Hepatocyte (in vitro differentiated cells): ENCODE measurements around the gene DOK1. TPM values are rescaled to one million over a fixed set of nuclear protein-coding genes. Genes with fewer than 3 reads are reported as not detected.
A peak's percentile ranks its signal among the peaks of the same experiment; 100 is the strongest.

Experiments used
- DNase-seq: peaks from one replicate; pipeline ENCODE4 v3.0.0-alpha.2; 2016; ENCODE audit warnings: low spot score
- H2AFZ ChIP-seq: fragments of 200-600 bp; sonication (generic); 2 replicates; pipeline ENCODE4 v1.6.0; 2016; ENCODE audit warnings: antibody characterized with exemption, mild to moderate bottlenecking
- H3K27ac ChIP-seq: fragments of 200-600 bp; sonication (generic); 2 replicates; pipeline ENCODE4 v1.5.1; 2016; ENCODE audit warnings: mild to moderate bottlenecking
- H3K27me3 ChIP-seq: fragments of 200-600 bp; sonication (generic); 2 replicates; pipeline ENCODE4 v1.6.1; 2016
- H3K36me3 ChIP-seq: fragments of 200-600 bp; sonication (generic); replicated peaks from 2 replicates; pipeline ENCODE4 v1.5.1; 2016; ENCODE audit warnings: low read depth; ENCODE audit not compliant: insufficient read depth
- H3K4me1 ChIP-seq: fragments of 200-600 bp; sonication (generic); 2 replicates; pipeline ENCODE4 v1.5.1; 2016; ENCODE audit warnings: mild to moderate bottlenecking, moderate library complexity; ENCODE audit not compliant: insufficient read depth
- H3K4me2 ChIP-seq: fragments of 200-600 bp; sonication (generic); 2 replicates; pipeline ENCODE4 v1.6.0; 2016
- H3K4me3 ChIP-seq: fragments of 200-600 bp; sonication (generic); 2 replicates; pipeline ENCODE4 v1.5.1; 2016; ENCODE audit warnings: mild to moderate bottlenecking
- H3K79me2 ChIP-seq: fragments of 200-600 bp; sonication (generic); 2 replicates; pipeline ENCODE4 v1.6.0; 2017; ENCODE audit warnings: mild to moderate bottlenecking
- H3K9me2 ChIP-seq: fragments of 200-600 bp; sonication (generic); replicated peaks from 2 replicates; pipeline ENCODE4 v1.6.0; 2017; ENCODE audit warnings: mild to moderate bottlenecking; ENCODE audit not compliant: insufficient read depth
- H3K9me3 ChIP-seq: fragments of 200-600 bp; sonication (generic); 2 replicates; pipeline ENCODE4 v1.5.1; 2016; ENCODE audit warnings: low read depth, mild to moderate bottlenecking
- H4K20me1 ChIP-seq: fragments of 200-600 bp; sonication (generic); 2 replicates; pipeline ENCODE4 v1.6.0; 2016; ENCODE audit warnings: mild to moderate bottlenecking; ENCODE audit not compliant: insufficient read depth, poor library complexity, severe bottlenecking
- EZH2 ChIP-seq: fragments of 200-600 bp; sonication (generic); IDR thresholded peaks from 2 replicates; pipeline ENCODE4 v1.6.1; 2016; ENCODE audit warnings: antibody characterized with exemption, mild to moderate bottlenecking, borderline replicate concordance
- EZH2phosphoT487 ChIP-seq: fragments of 200-600 bp; sonication (generic); IDR thresholded peaks from one replicate; pipeline ENCODE4 v1.6.1; 2018; ENCODE audit warnings: antibody characterized with exemption, mild to moderate bottlenecking, low read depth, moderate library complexity; ENCODE audit not compliant: unreplicated experiment, severe bottlenecking
- WGBS: methylation state at CpG from one replicate; pipeline ENCODE4 v1.1.6; 2016; ENCODE audit warnings: low lambda C conversion rate; ENCODE audit errors: missing lambda C conversion rate; 5-methylcytosine and 5-hydroxymethylcytosine counted together
- polyA plus RNA-seq: library from polyadenylated mRNA; unstranded; fragments of >200 nt; fragmentation: Nextera tagmentation; extraction: Ambion mirVana; gene quantifications from 2 replicates; pipeline ENCODE4 v1.2.1, GENCODE V29; 2016
- total RNA-seq: library from RNA; depleted of rRNA; stranded (reverse); fragments of >200 nt; gene quantifications from 2 replicates; pipeline ENCODE4 v1.2.3, GENCODE V29; 2014
- TF ChIP-seq, protein P1 (sequence below): fragments of 200-600 bp; sonication (generic); IDR thresholded peaks from 2 replicates; pipeline ENCODE4 v1.5.1; 2016; ENCODE audit warnings: antibody characterized with exemption, mild to moderate bottlenecking; ENCODE audit not compliant: poor library complexity

Gene DOK1
- total and polyA plus RNA-seq, 2 experiments from 2014 or later: 8.0 to 11.4 TPM

DNA sequence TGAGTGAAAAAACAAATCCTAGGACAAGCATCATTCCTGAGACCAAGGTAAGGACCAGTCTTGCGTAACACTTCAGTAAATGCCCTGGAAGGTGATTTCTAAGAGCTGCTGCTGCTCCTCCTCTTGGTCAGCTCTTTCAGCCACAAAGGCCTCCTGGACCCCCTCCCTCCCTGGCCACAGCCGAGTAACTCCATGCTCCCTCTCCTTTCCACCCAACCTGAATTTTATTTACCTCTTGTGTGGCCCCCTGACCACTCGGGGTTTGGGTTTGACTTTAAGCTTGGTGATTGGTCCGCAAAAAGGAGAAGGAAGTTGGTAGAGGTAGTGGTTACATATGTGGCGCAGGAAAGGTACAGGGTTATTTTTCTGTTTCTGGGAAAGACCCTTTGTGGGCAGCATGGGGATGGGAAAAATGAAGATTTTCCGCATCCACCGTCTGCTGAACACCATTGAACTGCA, 15.6 kb upstream of the DOK1 start:
- no peaks in the 10 kb centered on the region for H3K9me2 ChIP-seq
- WGBS: 80% methylated on average over 7 of the region's 7 CpGs

DNA sequence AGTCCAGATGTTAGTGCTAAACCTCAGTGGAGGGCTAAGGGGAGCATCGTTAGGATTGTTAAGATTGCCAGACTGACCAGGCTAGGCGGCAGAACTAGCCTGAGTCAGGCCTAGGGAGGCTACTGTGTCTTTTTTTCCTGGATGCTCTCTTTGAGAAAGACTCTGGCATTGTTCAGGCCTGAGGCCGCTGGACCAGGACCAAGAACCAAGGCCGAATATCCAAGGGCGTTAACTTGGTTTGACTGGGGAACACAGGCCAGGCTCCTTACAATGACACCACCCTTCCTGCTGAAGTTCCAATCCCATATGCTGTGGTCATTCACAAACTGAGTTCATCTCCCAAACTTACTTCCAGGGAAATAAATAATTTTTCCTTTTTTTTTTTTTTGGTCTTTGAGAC, 14.2 kb upstream of the DOK1 start:
- Histone ChIP-seq H3K36me3 (no peaks in the 10 kb centered on the region), H3K4me2 (no peak overlapping the region), H3K27ac (no peak overlapping the region), H4K20me1 (no peaks in the 10 kb centered on the region), H3K4me1 (no peaks in the 10 kb centered on the region), H3K9me3 (no peaks in the 10 kb centered on the region), H3K9me2 (no peaks in the 10 kb centered on the region), H3K79me2 (no peaks in the 10 kb centered on the region), H3K27me3 (no peaks in the 10 kb centered on the region), H3K4me3 (no peak overlapping the region), H2AFZ (no peak overlapping the region)
- DNase-seq: no peak
- TF ChIP-seq EZH2phosphoT487 (no peak), EZH2 (no peak)
- TF ChIP-seq, protein P1, sequence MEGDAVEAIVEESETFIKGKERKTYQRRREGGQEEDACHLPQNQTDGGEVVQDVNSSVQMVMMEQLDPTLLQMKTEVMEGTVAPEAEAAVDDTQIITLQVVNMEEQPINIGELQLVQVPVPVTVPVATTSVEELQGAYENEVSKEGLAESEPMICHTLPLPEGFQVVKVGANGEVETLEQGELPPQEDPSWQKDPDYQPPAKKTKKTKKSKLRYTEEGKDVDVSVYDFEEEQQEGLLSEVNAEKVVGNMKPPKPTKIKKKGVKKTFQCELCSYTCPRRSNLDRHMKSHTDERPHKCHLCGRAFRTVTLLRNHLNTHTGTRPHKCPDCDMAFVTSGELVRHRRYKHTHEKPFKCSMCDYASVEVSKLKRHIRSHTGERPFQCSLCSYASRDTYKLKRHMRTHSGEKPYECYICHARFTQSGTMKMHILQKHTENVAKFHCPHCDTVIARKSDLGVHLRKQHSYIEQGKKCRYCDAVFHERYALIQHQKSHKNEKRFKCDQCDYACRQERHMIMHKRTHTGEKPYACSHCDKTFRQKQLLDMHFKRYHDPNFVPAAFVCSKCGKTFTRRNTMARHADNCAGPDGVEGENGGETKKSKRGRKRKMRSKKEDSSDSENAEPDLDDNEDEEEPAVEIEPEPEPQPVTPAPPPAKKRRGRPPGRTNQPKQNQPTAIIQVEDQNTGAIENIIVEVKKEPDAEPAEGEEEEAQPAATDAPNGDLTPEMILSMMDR: no peak
- 94% methylated on average over 5 of the region's 5 CpGs for WGBS

More for the DNA sequence above, 15.6 kb upstream of the DOK1 start:
- no peak for TF ChIP-seq EZH2
- TF ChIP-seq, protein P1: no peak
- TF ChIP-seq EZH2phosphoT487: no peak
- Histone ChIP-seq H3K36me3 (no peaks in the 10 kb centered on the region), H4K20me1 (no peaks in the 10 kb centered on the region), H3K27ac (no peak overlapping the region), H3K9me3 (no peaks in the 10 kb centered on the region), H3K4me2 (no peak overlapping the region), H3K27me3 (no peaks in the 10 kb centered on the region), H3K79me2 (no peaks in the 10 kb centered on the region), H3K4me1 (no peaks in the 10 kb centered on the region), H2AFZ (no peak overlapping the region), H3K4me3 (no peak overlapping the region)
- DNase-seq: no peak

DNA sequence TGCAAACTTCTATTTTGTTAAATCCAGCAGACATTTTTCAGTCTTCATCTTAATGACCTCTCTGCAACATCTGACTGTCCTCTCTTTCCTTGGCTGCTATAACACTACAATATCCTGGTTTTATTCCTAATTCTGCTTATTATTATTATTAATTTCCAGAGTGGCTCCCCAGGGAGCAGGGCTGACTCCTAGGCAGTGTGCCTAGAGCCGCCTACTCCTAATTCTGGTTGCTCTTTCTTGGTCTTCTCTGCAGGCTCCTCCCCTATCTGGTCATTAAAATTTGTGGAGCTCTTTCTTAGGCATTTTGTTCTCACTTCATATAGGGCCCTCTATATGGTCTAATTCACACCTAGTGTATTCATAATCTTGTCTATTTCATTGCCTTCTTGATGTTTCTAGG, 11.5 kb upstream of the DOK1 start:
- Histone ChIP-seq H3K9me3 (no peaks in the 10 kb centered on the region), H3K79me2 (no peaks in the 10 kb centered on the region), H3K4me1 (no peaks in the 10 kb centered on the region), H3K27me3 (no peaks in the 10 kb centered on the region), H4K20me1 (no peaks in the 10 kb centered on the region), H3K9me2 (no peaks in the 10 kb centered on the region), H3K4me3 (no peak overlapping the region), H3K27ac (no peak overlapping the region), H3K4me2 (no peak overlapping the region), H3K36me3 (no peaks in the 10 kb centered on the region), H2AFZ (no peak overlapping the region)
- TF ChIP-seq EZH2phosphoT487: no peak
- TF ChIP-seq, protein P1: no peak
- TF ChIP-seq EZH2: no peak
- no peak for DNase-seq
- 96% methylated on average over 1 of the region's 1 CpG for WGBS

DNA sequence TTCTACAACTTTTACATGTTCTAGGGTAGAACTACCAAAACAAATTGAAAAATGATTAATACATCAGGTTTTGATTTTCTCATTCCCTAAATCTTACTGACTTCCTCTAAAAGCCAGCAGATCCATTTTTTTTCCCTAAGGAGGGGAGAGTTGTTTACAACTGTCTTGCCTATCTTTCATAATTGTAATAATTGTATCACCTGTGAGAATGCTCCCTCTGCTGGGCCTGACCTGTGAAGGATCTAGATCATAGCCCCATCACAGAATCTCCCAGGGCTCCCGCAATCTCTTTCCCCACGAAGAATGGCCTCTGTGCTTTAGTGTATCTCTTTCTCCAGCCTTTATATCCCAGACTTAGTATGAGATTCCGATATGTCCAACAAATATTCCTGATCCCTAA, 9.9 kb upstream of the DOK1 start:
- TF ChIP-seq, protein P1: peak; percentile 6
- TF ChIP-seq EZH2phosphoT487: no peak

More for the DNA sequence above, 9.9 kb upstream of the DOK1 start:
- no peak overlapping the region for H2AFZ ChIP-seq
- no peak for DNase-seq
- no peaks in the 10 kb centered on the region for H3K9me3 ChIP-seq
- no peaks in the 10 kb centered on the region for H3K27me3 ChIP-seq
- no peak overlapping the region for H3K4me2 ChIP-seq
- peaks cover 5% of the 10 kb centered on the region for H3K4me1 ChIP-seq
- no peak overlapping the region for H3K4me3 ChIP-seq
- WGBS: 84% methylated on average over 3 of the region's 3 CpGs
- no peaks in the 10 kb centered on the region for H3K9me2 ChIP-seq
- no peak overlapping the region for H3K27ac ChIP-seq
- no peaks in the 10 kb centered on the region for H3K79me2 ChIP-seq
- H4K20me1 ChIP-seq: no peaks in the 10 kb centered on the region
- H3K36me3 ChIP-seq: no peaks in the 10 kb centered on the region
